Myocyte (in vitro differentiated cells): ENCODE data around the gene TMEM135. TPM values are rescaled to one million over a fixed set of nuclear protein-coding genes. Genes with fewer than 3 reads are reported as not detected.
"Not testable (repeated sequence)": the region's sequence is repeated elsewhere in the genome, so short reads cannot be mapped to it uniquely, and the experiment has no call there.

Experiments
- DNase-seq: peaks from one replicate; pipeline ENCODE4 v3.0.0-alpha.2; 2012; ENCODE audit warnings: low read depth
- total RNA-seq: library from RNA; depleted of rRNA; stranded (reverse); fragments of >200 nt; gene quantifications from 2 replicates; pipeline ENCODE4 v1.2.3, GENCODE V29; 2014

Gene TMEM135
- total RNA-seq, 1 donor from 2014 or later, result 26.9 TPM

DNA sequence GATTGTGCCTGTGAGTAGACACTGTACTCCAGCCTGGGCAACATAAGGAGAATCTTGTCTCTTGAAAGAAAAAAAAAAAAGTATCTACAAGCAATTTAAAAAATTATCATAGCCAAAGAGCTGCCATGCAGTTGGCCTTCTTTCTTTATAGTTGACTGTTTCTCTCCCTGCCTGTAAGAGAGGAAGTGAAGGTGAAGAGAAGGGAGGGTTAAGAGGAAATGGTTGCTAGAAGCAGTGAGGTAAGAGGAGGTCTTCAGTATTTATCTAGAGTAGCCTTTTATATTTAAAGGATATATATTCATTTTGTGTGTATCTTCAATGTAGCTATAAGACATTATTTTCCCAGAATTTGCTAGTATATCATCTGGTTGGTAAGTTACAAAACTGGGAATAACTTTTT, 217.9 kb downstream of the TMEM135 start:
- DNase-seq, result no peak

DNA sequence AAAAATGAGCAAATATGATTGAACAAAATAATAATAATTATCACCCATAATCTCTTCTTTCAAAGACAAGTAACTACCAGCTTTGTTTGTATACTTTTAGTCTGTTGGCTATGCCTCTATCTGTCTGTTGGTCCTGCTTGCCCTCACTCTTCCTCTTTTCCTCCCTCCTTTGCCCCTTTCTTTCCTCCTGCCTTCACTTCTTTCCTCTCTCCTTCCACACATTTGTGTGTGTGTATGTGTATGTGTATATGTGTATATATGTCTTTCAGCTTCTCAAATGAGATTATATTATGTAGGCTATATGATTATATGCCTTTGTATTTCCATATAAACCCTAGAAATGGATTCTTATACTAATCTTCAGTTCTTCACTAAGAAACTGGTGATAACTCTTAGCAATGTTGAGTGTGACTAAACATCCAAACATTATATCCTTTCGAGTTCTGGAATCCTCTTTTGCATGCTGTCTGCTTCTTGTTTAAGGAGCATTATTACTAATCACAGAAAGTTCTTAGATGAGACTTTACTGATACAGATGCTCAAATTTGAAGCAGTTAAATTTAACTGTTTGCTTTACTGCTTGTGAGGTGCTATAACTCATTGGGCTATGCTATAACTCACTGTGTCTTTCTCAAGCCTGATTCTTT, 219.1 kb downstream of the TMEM135 start:
- DNase-seq, result no peak

DNA sequence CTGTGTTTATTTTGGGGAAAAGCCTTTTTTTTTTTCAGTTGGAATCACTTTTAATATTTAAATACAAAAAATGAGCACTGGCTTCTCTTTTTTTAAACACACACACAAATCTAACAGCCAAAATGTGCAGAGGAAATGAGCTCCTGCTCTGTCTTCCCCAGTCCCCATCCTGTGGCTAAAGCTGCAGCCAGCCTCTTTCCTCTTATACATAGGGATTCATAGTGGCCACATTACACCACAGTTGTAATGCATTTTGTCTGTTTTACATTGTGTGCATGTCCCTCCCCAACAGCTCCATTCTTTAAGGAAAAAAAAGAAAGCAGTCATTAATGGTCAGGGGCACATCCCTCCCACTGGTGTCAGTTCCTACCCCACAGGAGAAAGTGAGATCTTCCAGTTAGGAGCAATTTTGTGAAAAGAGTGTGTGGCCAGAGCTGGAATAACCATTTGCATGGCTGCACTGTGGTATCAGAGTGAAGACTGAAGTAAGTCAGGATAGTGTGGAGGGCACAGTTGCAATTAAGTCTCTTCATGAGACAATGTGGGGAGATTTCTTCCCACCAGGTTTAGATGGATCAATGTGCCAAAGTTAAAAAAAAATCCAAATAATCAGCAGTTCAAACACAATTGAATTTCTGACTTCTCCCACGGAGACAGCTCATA, 220.6 kb downstream of the TMEM135 start:
- DNase-seq, result no peak

DNA sequence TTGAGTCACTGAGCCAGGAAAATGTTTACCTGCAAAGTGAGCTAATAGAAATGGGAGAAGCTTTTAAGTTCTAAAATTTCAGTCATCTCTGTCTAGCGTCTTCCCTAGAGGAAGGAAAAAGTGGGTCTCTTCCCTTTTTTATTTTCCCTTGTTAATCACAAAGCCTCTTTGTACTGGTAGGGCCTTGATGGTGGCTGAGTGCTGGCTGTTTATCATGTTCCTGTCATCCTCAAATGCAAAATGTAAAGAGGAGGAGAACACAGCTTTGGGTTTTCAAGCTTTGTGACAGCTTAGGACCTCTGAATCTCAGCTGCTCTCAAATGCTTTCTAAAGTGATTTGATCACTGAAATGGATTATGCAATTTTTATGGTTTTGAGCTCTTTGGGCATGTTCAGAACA, 222.0 kb downstream of the TMEM135 start:
- DNase-seq, result no peak

DNA sequence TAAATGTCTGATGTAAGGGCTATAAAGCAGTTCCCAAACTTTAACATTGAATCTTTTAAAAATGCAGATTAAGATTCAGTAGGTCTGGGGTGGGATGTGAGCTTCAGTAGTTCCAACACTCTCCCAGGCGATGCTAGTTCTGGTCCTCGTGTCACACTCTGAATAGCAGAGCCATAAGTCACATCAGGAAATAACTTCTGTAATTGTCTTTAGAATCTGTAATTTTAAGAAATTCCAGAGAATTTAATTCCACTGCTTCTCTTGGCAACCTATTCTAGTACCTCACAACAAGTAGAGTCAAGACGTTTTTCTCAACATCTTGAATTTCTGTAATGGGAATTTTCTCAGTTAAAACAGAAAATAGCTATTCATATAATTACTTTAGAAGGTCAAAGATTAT, 223.1 kb downstream of the TMEM135 start:
- no peak for DNase-seq

DNA sequence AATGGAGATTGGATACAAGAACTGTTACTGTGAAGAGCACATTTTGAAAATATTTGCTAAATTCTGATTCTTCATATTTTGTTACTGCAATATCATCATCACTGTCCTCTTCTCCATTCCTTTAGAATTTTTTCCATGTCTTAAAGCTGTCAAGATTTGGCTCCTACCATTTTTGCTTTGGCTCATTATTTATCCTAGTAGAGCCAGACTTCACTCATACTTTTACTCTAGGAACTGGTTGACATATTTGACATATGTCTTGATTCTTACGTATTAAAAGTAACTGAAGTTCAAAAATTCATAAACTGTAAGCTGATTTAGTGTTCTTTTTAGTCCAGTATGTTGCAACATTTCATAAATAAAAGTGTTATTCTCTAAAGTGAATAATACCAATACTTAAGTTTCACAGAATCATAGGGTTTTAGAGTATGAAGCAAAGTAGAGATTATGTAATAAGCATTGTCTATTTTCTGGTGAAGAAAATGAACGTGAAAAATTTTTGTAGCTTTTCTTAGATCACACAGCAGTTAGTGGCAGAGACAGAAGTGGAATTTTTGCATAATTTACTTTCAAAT, 225.6 kb downstream of the TMEM135 start:
- DNase-seq, result no peak

DNA sequence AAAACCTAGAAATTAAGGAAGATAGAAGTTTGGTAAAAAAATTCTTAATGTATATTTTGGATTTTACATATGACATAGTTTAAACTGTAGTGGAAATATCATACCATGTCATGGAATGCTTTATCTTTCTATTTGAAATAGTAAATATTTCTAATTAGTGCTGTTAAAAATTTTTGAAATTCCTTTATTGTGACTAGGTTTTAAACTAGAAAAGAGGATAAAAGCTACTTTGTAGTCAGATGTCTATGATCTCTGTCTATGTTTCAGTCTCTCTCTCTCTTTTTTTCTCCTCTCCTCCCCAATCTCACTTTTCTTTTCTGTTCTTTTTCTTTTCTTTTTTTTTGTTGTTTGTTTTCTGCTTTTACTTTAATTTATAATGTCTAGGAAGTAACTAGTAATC, 226.2 kb downstream of the TMEM135 start:
- no peak for DNase-seq

DNA sequence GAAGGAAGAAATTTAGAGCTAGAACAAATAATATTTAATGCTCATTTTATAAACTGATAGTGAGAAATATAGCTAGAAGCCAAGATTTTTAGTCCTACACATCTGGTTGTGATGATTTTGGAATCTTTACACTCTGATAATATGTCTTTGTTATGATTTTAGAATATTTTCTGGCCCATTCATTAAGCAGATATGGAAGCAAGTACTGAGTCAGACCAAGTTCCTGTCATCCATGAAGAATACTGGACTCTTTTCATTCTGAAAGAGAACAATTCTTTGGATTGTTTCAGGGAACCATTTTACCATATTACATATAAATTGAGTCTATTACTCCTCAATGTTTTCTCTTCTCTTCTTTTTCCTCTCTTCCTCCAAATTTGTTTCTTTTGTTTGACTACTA, 227.4 kb downstream of the TMEM135 start:
- DNase-seq, result no peak

DNA sequence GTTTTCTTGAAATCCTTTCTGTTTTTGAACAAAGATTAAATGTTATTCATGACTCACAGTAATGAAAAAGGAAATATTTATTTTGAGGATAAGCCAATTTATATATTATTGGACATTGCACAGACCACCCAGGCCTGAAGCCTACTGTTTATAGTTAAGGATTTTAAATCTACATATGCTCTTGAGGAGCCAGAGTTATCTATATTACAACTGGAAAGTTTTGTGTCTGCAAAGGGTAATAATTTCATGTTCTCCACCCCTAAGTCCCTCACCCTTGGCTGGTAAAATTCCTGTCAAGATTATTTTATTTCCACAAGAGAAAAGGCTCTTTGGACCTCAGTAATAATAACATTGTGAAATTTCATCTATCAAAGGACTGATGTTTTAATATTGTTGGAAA, 228.2 kb downstream of the TMEM135 start:
- DNase-seq, result no peak

DNA sequence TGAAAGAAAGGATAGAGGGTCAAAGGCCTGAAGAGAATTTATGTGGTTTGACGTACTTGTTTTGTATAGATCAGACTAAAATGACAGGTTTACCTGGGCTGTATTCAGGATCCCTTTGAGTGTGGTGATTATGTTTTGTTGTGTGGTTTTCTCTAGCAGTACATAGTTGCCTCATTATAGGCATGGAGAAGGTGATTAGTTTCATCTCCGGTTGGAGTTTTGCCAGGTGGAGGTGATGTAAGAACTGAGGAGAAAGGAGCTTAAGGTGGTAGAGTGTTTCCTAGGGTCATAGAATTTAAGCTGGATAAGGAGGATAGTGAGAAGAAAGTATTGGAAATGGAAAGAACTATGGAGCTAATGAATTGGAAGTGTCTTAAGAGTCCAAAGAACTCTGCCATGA, 229.0 kb downstream of the TMEM135 start:
- DNase-seq, result no peak

DNA sequence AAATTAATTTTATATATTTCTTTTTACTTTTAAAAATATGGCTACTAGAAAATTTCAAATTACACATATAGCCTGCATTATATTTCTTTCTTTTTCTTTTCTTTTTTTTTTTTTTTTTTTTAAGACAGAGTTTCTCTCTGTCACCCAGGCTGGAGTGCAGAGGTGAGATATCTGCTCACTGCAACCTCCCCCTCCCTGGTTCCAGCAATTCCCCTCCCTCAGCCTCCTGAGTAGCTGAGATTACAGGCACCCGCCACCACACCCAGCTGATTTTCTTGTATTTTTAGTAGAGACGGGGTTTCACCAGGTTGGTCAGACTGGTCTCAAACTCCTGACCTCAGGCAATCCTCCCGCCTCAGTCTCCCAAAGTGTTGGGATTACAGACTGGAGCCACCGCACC, 234.2 kb downstream of the TMEM135 start:
- not testable (repeated sequence) for DNase-seq

DNA sequence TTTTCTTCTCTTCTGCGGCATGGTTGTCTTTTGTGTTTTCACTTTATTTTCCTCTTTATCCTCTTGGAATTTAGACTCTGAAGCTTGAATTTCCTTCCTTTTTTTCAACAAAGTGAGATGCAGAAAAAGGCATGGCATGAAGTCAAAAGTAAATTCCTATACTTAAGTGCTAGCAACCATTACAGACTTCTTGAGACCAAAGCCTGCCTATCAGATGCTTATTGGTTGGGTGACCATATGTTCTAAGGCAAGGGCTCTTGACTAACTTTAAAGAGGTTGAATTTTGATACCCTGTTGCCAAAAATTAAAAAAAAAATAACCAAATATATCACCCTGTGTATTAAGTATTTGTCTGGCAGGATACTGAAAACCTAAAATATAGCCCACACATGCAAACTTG, 237.4 kb downstream of the TMEM135 start:
- DNase-seq, result no peak

DNA sequence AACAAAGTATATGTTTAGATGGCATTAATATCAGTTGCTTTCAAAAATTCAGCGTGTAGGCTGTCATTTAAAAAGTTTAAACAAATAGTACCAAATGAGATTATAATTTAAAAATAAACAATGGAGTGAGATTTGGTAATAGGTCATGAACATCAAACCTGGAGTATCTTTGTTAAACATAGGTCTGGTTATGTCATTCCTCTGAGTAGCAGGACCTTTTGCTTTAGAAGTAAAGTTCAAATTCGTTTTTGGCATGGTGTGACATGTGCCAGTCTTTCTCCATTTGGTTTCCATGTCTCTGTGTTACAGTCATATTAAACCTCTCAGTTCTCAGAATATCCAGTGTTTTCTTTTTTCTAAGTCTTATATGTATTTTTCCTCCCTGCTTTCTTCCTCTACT, 242.4 kb downstream of the TMEM135 start:
- no peak for DNase-seq

DNA sequence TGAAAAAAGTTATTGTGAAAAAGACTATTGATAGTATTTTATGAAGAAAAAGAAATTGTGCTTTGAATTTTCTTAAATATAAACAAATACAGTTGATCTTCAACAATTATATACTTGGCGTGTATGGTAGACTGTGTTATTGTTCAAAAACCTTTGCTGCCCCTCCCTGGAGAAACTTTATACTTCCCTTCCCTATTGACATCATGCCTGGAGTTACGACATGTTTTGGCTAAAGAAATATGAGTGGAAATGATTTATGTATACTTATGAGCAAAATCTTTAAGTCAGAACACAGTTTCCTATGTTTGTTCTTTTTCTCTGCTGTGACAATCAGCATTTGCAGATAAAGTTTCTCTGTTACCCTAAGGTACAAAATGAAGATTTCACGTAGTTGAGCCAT, 243.8 kb downstream of the TMEM135 start:
- peak; percentile 52 for DNase-seq

DNA sequence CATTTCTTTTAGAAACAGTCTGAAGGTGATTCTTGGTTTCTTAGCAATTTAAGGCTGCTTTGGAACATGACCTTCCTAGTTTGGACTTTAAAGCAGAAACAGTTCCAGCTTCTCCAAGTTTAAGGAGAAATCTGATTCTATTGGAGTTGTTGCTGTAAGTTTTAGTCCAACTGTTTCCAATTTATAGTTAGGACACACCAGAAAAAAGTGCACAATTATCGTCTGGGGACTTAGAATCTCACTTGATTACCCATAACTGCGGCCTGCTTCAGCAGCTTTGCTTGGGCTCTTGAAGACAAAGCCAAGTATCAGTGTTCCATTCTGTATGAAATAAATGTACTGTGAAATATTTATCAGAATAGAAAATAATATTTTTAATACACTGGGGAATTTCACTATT, 246.6 kb downstream of the TMEM135 start:
- no peak for DNase-seq

DNA sequence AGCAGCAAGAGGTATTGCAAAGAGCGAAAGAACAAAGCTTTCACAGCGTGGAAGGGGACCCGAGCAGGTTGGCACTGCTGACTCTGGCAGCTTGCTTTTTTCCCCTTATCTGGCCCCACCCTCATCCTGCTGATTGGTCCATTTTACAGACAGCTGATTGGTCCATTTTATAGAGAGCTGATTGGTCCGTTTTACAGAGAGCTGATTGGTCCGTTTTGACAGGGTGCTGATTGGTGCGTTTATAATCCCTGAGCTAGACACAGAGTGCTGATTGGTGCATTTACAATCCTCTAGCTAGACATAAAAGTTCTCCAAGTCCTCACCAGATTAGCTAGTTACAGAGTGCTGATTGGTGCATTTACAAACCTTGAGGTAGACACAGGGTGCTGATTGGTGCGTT, 247.9 kb downstream of the TMEM135 start:
- DNase-seq, result not testable (repeated sequence)

DNA sequence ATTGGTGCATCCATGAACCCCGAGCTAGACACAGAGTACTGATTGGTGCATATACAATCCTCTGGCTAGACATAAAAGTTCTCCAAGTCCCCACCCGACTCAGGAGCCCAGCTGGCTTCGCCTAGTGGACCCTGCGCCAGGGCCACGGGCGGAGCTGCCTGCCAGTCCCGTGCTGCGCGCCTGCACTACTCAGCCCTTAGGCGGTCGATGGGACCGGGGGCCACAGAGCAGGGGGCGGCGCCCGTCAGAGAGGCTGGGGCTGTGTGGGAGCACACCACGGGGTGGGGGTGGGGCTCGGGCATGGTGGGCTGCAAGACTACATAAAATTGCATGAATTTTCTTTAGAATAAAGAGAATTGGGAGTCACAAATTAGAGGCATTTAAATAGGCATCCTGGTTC, 248.6 kb downstream of the TMEM135 start:
- no peak for DNase-seq

DNA sequence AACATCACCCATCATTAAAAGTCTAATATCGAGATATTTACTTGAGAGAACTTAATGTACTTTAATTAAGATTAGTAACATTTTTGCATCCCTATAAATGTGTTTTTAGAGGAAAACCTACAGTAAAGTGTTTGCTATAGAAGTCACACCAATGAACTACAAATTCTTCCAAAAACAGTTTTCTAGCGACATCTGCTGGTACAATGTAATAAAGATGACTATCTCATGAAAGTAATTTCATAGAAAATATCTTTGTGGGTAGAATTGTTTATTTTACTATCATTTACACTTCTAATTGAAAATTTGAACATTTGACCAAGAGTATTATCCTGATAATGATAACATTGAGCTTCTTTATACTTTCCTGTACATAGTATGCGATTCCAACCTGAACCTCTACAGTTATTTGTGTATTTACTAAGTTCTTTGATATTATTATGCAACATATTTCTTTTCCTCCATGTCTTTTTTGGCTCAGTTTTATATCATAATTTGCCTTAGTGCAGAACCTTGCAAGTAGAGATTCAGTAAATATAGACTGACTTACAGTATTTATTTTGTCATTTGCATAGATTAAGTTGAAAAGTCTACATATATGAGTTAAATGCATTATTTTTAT, 252.7 kb downstream of the TMEM135 start:
- peak; percentile 64 for DNase-seq

DNA sequence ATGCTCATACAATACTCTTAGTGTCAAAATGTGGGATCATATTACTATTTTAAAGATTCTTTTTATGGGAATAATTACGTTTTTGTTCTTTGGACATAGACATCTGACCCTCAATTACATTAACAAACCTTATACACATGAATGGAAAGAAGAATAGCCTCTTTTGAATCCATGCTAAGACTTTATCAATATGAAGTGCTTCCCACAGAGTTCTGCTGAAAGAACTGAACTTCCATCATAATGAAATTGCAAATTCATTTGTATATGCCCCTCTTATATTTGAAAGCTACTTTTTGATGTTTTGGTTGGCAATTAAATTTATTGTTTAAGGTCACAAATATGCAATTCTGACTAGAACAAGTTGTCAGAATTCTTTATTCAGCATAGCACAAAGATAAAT, 254.9 kb downstream of the TMEM135 start:
- no peak for DNase-seq

DNA sequence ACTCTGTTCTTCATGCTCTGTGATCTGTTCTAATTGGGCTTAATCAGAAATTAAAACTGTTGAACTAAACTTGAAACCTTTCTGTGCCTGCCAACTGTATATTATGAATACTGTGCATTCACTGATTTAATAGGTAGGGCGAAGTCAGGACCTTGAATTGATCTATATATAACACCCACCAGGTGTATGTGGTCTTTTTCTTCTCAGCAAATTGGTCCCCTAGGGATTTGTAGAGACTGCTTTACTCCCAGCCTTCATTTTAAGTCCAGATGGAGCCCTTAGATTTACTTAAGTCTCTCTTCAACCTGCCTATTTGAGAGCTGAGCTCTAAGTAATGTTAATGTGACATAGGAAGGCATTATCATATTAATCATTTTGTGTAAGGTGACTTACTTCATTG, 257.5 kb downstream of the TMEM135 start:
- no peak for DNase-seq

DNA sequence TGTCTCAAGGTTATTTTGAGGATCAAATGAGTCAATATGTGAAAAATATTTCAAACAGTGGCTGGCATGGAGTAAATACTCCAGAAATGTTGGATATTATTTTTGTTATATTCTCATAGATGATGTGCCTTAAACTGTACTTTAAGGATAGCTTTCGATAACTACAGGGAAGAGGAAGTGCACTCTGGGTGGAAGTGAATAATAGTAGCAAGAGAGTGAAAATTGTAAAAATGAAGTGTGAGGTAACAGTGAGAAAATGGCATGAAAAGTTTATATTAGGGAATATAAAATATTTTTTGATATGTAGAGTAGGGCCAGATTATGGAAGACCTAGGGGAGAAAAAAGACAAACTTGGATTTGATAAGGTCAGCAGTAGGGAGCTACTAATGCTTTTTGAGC, 258.9 kb downstream of the TMEM135 start:
- DNase-seq, result no peak

DNA sequence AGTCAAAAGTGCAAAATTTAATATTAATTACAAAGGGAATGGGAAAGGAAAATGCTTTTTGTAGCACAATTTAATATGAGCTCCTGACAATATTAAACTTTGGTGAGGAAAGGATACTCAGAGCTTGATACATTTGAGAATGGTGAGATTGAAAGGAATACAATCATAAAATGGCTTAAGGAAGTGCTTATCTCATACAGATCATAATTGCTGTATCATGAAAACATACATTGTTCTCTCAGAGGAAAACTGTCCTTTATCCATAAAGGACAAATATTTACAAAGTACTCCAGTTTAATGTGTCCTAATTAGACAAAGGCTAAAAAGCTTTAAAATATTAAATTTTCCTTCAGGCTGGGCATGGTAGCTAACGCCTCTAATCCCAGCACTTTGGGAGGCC, 260.4 kb downstream of the TMEM135 start:
- no peak for DNase-seq

DNA sequence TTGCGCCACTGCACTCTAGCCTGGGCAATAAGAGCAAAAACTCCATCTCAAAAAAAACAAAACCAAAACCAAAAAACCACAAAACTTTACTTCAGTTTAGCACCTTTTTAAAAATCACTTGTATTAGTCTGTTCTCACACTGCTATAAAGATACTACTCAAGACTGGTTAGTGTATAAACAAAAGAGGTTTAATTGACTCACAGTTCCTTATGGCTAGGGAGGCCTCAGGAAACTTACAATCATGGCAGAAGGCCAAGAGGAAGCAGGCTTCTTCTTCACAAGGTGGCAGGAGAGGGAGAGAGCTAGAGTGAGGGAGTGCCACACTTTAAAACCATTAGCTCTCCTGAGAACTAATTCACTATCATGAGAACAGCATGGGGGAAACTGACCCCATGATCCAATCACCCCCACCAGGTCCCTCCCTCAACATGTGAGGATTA, 261.3 kb downstream of the TMEM135 start:
- DNase-seq, result no peak
